B cell (primary cell): ENCODE measurements around the gene SH3TC1. TPM values are rescaled to one million over a fixed set of nuclear protein-coding genes. Genes with fewer than 3 reads are reported as not detected.

Experiments
- ATAC-seq: fragments of 200-7000 bp; cut with Tn5 transposase; one replicate; pipeline ENCODE4 v1.10.0; 2021; ENCODE audit warnings: low read depth, mild to moderate bottlenecking, moderate number of reproducible peaks, moderate library complexity
- CTCF ChIA-PET: fragments of 350-600 bp; sonication (Branson Sonifier 250); formaldehyde crosslinking; loops from one replicate; lab custom pipeline; 2021; ENCODE audit warnings: antibody characterized with exemption, inconsistent platforms; lab: Charles Lee
- POLR2A ChIA-PET: fragments of 350-600 bp; sonication (Branson Sonifier 250); formaldehyde crosslinking; loops from one replicate; lab custom pipeline; 2021; ENCODE audit warnings: antibody characterized with exemption; lab: Charles Lee
- DNase-seq: peaks from one replicate; pipeline ENCODE4 v3.0.0; 2013
- H2AFZ ChIP-seq: 2 replicates; pipeline ENCODE4 v1.6.1; 2012; ENCODE audit warnings: mild to moderate bottlenecking, low read depth, low read length; ENCODE audit not compliant: insufficient read depth, poor library complexity, severe bottlenecking
- H3K27ac ChIP-seq, 2 donors: 1 replicate in 1 of 2; 2 replicates in 1 of 2; pipeline ENCODE4 v1.5.1; 2012 to 2013; ENCODE audit warnings: low read length in 2 of 2, mild to moderate bottlenecking in 2 of 2, moderate library complexity in 1 of 2
- H3K27me3 ChIP-seq, 4 experiments: fragments of 200-600 bp in 1 of 4; sonication (generic) in 1 of 4; replicated peaks in 1 of 4; 1 replicate in 2 of 4; 2 replicates in 2 of 4; pipeline versions ENCODE4 v1.6.1 to v1.7.0; 2013 to 2016; ENCODE audit warnings: low read length in 3 of 4, mild to moderate bottlenecking in 2 of 4, mixed read lengths in 1 of 4, moderate library complexity in 1 of 4; ENCODE audit not compliant: insufficient read depth in 4 of 4, control insufficient read depth in 3 of 4; ENCODE audit errors: control extremely low read depth in 1 of 4
- H3K36me3 ChIP-seq, 2 experiments: replicated peaks in 1 of 2; 1 replicate in 1 of 2; 2 replicates in 1 of 2; pipeline versions ENCODE4 v1.6.1 to v1.7.1; 2013; ENCODE audit warnings: low read length in 1 of 2; ENCODE audit not compliant: insufficient read depth in 2 of 2, control insufficient read depth in 1 of 2; ENCODE audit errors: control extremely low read depth in 1 of 2, extremely low read depth in 1 of 2
- H3K4me1 ChIP-seq, 2 donors: fragments of 200-600 bp in 1 of 2; sonication (generic) in 1 of 2; 1 replicate in 1 of 2; 2 replicates in 1 of 2; pipeline versions ENCODE4 v1.5.1 to v1.6.1; 2013 to 2017; ENCODE audit warnings: low read length in 2 of 2; ENCODE audit not compliant: control insufficient read depth in 2 of 2, insufficient read depth in 2 of 2
- H3K4me2 ChIP-seq: replicated peaks from 2 replicates; pipeline ENCODE3; 2012; ENCODE audit warnings: mild to moderate bottlenecking, low read depth, low read length; ENCODE audit not compliant: poor library complexity, severe bottlenecking
- H3K4me3 ChIP-seq, 5 experiments: fragments of 200-600 bp in 1 of 5; sonication (generic) in 1 of 5; 1 replicate in 3 of 5; 2 replicates in 2 of 5; pipeline versions ENCODE4 v1.5.1 to v1.7.0; 2011 to 2016; ENCODE audit warnings: low read length in 4 of 5, mild to moderate bottlenecking in 4 of 5, low read depth in 2 of 5, control low read depth in 1 of 5, moderate library complexity in 1 of 5; ENCODE audit not compliant: insufficient read depth in 1 of 5; ENCODE audit errors: control extremely low read depth in 1 of 5, extremely low read depth in 1 of 5
- H3K79me2 ChIP-seq: fragments of 200-600 bp; sonication (generic); one replicate; pipeline ENCODE4 v1.6.0; 2016; ENCODE audit warnings: low read length; ENCODE audit not compliant: control insufficient read depth, insufficient read depth
- H3K9ac ChIP-seq: fragments of 200-600 bp; sonication (generic); 2 replicates; pipeline ENCODE4 v1.6.1; 2017; ENCODE audit warnings: mild to moderate bottlenecking, low read length, moderate library complexity
- H3K9me3 ChIP-seq, 3 donors: one replicate each; pipeline versions ENCODE4 v1.6.1 to v1.7.1; 2013; ENCODE audit warnings: low read length in 2 of 3; ENCODE audit not compliant: control insufficient read depth in 2 of 3, insufficient read depth in 1 of 3; ENCODE audit errors: control extremely low read depth in 1 of 3
- H4K20me1 ChIP-seq: 2 replicates; pipeline ENCODE4 v1.6.0; 2012; ENCODE audit warnings: mild to moderate bottlenecking, low read length; ENCODE audit not compliant: insufficient read depth, control insufficient read depth, poor library complexity, severe bottlenecking
- H3K27ac Mint-ChIP-seq: one replicate; pipeline ENCODE4 v1.8.0; 2021; ENCODE audit warnings: mixed read lengths
- H3K27me3 Mint-ChIP-seq: one replicate; pipeline ENCODE4 v1.8.0; 2021; ENCODE audit warnings: mixed read lengths
- H3K4me1 Mint-ChIP-seq: one replicate; pipeline ENCODE4 v1.8.0; 2021; ENCODE audit warnings: mixed read lengths
- H3K4me3 Mint-ChIP-seq: one replicate; pipeline ENCODE4 v1.8.0; 2021; ENCODE audit warnings: mixed read lengths
- H3K9me3 Mint-ChIP-seq: one replicate; pipeline ENCODE4 v1.8.0; 2022; ENCODE audit warnings: mixed read lengths; ENCODE audit not compliant: insufficient read depth
- CTCF ChIP-seq: fragments of 200-600 bp; IDR thresholded peaks from one replicate; pipeline ENCODE4 v1.8.0; 2022; ENCODE audit warnings: antibody characterized with exemption, mild to moderate bottlenecking
- EZH2 ChIP-seq: IDR thresholded peaks from 2 replicates; pipeline ENCODE4 v1.6.1; 2012; ENCODE audit warnings: borderline replicate concordance, low read depth, mild to moderate bottlenecking, moderate library complexity, low read length; ENCODE audit not compliant: insufficient read depth, poor library complexity, severe bottlenecking
- WGBS: methylation state at CpG from one replicate; pipeline ENCODE4 v1.1.5; 2013; ENCODE audit warnings: missing lambda C conversion rate; ENCODE audit not compliant: insufficient coverage; 5-methylcytosine and 5-hydroxymethylcytosine counted together
- intact Hi-C: fragments of 100-400 bp; cut with micrococcal nuclease; formaldehyde crosslinking; loops from one replicate; pipeline ENCODE4 v1.10.0; 2022
- polyA plus RNA-seq: library from polyadenylated mRNA; depleted of rRNA; stranded (reverse); fragments of >200 nt; gene quantifications from 2 replicates; pipeline ENCODE4 v1.2.3, GENCODE V29; 2012
- total RNA-seq, 2 donors: library from RNA; stranded (reverse); fragments of 120-200 nt in 1 of 2; gene quantifications; 1 replicate in 1 of 2; 2 replicates in 1 of 2; pipeline versions ENCODE4 v1.2.3 to v1.2.4, GENCODE V29; 2013 to 2022

Gene SH3TC1
- total and polyA plus RNA-seq, 2 donors (not counting 1 experiment from before 2014, with no cell fraction given): 63.8 to 388 TPM

- CTCF ChIA-PET: no interaction called here
- no peak overlapping the region for H3K27ac Mint-ChIP-seq
- WGBS: 49% methylated on average over 24 of the region's 25 CpGs
- H3K4me1 Mint-ChIP-seq: no peaks in the 10 kb centered on the region
- ATAC-seq (no peak), DNase-seq (no peak)
- H3K27ac ChIP-seq: no peak overlapping the region
- no peaks in the 10 kb centered on the region for H3K4me1 ChIP-seq
- H4K20me1 ChIP-seq: no peaks in the 10 kb centered on the region
- H3K27me3 ChIP-seq: peaks cover 0 to 9% (median 0%) of the 10 kb centered on the region in 4 experiments
- POLR2A ChIA-PET: no interaction called here
- H3K9me3 Mint-ChIP-seq: no peaks in the 10 kb centered on the region
- no peaks in the 10 kb centered on the region for H3K9me3 ChIP-seq
- H3K4me2 ChIP-seq: no peak overlapping the region
- H3K27me3 Mint-ChIP-seq: peaks cover 27% of the 10 kb centered on the region
- no peak for TF ChIP-seq CTCF
- TF ChIP-seq EZH2: no peak
- H3K79me2 ChIP-seq: no peaks in the 10 kb centered on the region
- no peaks in the 10 kb centered on the region for H3K36me3 ChIP-seq
- no peak overlapping the region for H2AFZ ChIP-seq
- intact Hi-C loops: no loop called here
- H3K4me3 ChIP-seq: no peak overlapping the region
- no peak overlapping the region for H3K4me3 Mint-ChIP-seq
- no peak overlapping the region for H3K9ac ChIP-seq
Observed at GRCh38 chr4:8261851-8262535, 62.9 kb downstream of the SH3TC1 start.

DNA sequence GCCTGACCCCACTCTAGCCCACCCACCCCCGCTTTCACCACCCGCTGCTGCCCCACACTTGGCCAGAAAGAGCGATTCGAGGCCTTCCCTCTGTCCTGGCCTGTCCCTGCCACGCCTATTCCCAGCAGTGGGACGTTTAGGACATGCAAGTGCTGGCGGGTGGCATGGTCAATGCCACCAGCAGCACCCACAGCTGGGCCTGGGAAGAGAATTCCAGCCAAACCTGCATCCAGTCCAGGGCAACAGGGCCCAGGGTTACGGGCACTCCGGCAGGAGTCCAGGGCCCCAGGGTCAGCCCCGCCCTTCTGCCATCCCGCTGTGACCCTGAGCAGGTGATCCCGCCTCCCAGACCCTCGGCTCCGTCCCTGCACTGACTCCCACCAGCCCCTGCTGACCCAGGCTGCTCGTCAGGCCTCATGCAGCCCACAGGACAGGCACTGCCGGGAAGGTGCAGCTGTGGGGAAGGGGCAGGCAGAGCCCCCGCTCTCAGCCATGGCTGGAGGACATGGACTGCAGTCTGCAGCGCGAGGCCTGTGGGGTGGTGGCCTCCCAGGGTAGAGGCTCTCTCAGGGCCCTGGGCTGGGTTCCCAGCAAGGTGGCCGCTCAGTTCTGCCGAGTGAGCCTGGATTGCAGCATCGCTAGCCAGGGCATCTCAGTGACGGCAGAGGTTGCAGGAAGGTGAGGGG lies 63.7 kb downstream of the SH3TC1 start:
- no peak for DNase-seq
- H3K9me3 Mint-ChIP-seq: no peaks in the 10 kb centered on the region
- Histone ChIP-seq H3K27ac (no peak overlapping the region), H3K27me3 (peaks cover 0 to 11% (median 0%) of the 10 kb centered on the region in 4 experiments), H3K36me3 (no peaks in the 10 kb centered on the region), H3K79me2 (no peaks in the 10 kb centered on the region), H3K4me1 (no peaks in the 10 kb centered on the region), H3K4me3 (no peak overlapping the region), H4K20me1 (no peaks in the 10 kb centered on the region), H3K4me2 (no peak overlapping the region), H3K9ac (no peak overlapping the region), H2AFZ (no peak overlapping the region), H3K9me3 (no peaks in the 10 kb centered on the region)
- peaks cover 27% of the 10 kb centered on the region for H3K27me3 Mint-ChIP-seq
- POLR2A ChIA-PET: no interaction called here
- TF ChIP-seq CTCF (no peak), EZH2 (no peak)
- no peaks in the 10 kb centered on the region for H3K4me1 Mint-ChIP-seq
- CTCF ChIA-PET: no interaction called here
- H3K27ac Mint-ChIP-seq: no peak overlapping the region
- no peak overlapping the region for H3K4me3 Mint-ChIP-seq
- 94% methylated on average over 23 of the region's 23 CpGs for WGBS
- intact Hi-C loops: no loop called here
- ATAC-seq: no peak
